Stimulated activated CD4-positive, alpha-beta T cell treated with anti-CD3 and anti-CD28 coated beads, Interleukin-1b, Interleukin-23, amount 100 ng/mL, for 48 hours (primary cell): ENCODE measurements around the gene ST3GAL4.

Experiments used
- DNase-seq: peaks from one replicate; pipeline ENCODE4 v3.0.0-alpha.2; 2020

Gene ST3GAL4

GRCh38 chr11:126457817-126458216, 102.3 kb downstream of the ST3GAL4 start:
- no peak for DNase-seq

- no peak for DNase-seq
These were observed 104.3 kb downstream of the ST3GAL4 start for GRCh38 chr11:126459691-126460281.

DNA sequence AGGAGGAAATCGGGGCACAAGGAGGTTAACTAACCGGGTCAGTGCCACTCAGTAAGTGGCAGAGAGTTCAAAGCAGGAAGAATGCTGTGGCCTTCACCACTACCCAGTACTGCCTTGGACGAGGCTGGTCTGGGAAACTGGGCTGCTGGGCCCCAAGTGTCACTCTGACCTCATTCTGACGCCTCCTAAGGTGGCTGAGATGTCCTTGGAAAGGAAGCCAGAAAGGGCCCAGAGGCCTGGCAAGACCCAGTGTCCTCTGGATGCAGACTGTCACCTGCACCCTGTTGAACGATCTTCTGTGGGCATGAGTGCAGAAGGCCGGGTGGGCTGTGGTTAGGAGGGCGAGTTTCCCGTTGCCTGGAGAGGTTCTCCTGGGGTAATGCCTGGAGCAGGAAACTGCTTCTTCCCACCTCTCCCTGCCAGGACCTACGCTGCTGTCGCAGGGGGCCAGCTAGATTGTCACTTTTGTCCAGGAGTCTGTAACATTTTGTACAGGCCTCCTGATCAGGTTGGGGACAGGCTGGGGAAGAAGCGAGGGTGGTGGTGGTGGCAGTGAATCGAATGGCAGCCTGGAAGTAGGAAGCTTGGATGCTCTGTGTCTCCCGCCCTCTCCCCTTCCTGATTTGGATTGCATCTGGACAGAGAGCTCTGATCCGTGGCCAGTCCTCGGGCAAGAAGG, 105.1 kb downstream of the ST3GAL4 start:
- DNase-seq: no peak

- no peak for DNase-seq
These were observed 105.6 kb downstream of the ST3GAL4 start for GRCh38 chr11:126461096-126461440.

- no peak for DNase-seq
These were observed 106.5 kb downstream of the ST3GAL4 start for GRCh38 chr11:126461996-126462395.

- no peak for DNase-seq
These were observed 106.9 kb downstream of the ST3GAL4 start for GRCh38 chr11:126462422-126462821.
